Astrocyte of the hippocampus (primary cell): ENCODE data around the gene CEP68.
A peak's percentile ranks its signal among the peaks of the same experiment; 100 is the strongest.

Source experiments
- DNase-seq: peaks from one replicate; pipeline ENCODE4 v3.0.0; 2011; ENCODE audit warnings: low read depth, low spot score

CEP68 gene

GRCh38 chr2:65055422-65056214 is 598 bp upstream of the CEP68 start:
- DNase-seq, result no peak

GRCh38 chr2:65057054-65057375 is 799 bp downstream of the CEP68 start:
- DNase-seq, result no peak

GRCh38 chr2:65057391-65058052 is 1.3 kb downstream of the CEP68 start:
- DNase-seq, result peak; percentile 49

- no peak for DNase-seq
These were observed 2.9 kb downstream of the CEP68 start for GRCh38 chr2:65059071-65059470.

- no peak for DNase-seq
These were observed 5.1 kb downstream of the CEP68 start for GRCh38 chr2:65061146-65061909.

- DNase-seq, result no peak
These were observed 5.7 kb downstream of the CEP68 start for GRCh38 chr2:65061910-65062339.

GRCh38 chr2:65062843-65063825 is 6.9 kb downstream of the CEP68 start:
- DNase-seq, result peak; percentile 27

GRCh38 chr2:65064728-65065552 is 8.7 kb downstream of the CEP68 start:
- DNase-seq, result peak; percentile 94

GRCh38 chr2:65067806-65068553 is 11.8 kb downstream of the CEP68 start:
- no peak for DNase-seq

GRCh38 chr2:65069439-65069824 is 13.2 kb downstream of the CEP68 start:
- DNase-seq, result no peak

- peak; percentile 66 for DNase-seq
These were observed 14.1 kb downstream of the CEP68 start for GRCh38 chr2:65070172-65070830.

GRCh38 chr2:65070856-65071255 is 14.6 kb downstream of the CEP68 start:
- DNase-seq, result no peak

GRCh38 chr2:65071499-65072180 is 15.4 kb downstream of the CEP68 start:
- DNase-seq, result peak; percentile 17

GRCh38 chr2:65072181-65072970 is 16.2 kb downstream of the CEP68 start:
- no peak for DNase-seq

- DNase-seq, result no peak
These were observed 17.8 kb downstream of the CEP68 start for GRCh38 chr2:65073879-65074565.

GRCh38 chr2:65075176-65075575 is 19.0 kb downstream of the CEP68 start:
- no peak for DNase-seq
